NCI-H1105 (cell line): ENCODE results near the gene FOXL2.

Experiments used
- DNase-seq: peaks from one replicate; lab custom pipeline; 2025; lab: John Stamatoyannopoulos, UW

Gene FOXL2

GRCh38 chr3:138946663-138947494 is at the start of gene FOXL2, which contains the start of gene FOXL2NB:
Gene FOXL2 (minus strand): TSS chr3:138947137. CDS start chr3:138946722, 415 bp downstream.
Gene FOXL2NB (plus strand): TSS chr3:138947217. CDS start chr3:138947365, 148 bp downstream.
- DNase-seq, result peak; percentile 59

GRCh38 chr3:138995706-138996105 is 48.8 kb upstream of the FOXL2 start:
- no peak for DNase-seq

GRCh38 chr3:138987181-138987580 is 40.2 kb upstream of the FOXL2 start:
- DNase-seq, result no peak

GRCh38 chr3:138985932-138986331 is 39.0 kb upstream of the FOXL2 start:
- no peak for DNase-seq

GRCh38 chr3:138984816-138985215 is 37.9 kb upstream of the FOXL2 start:
- DNase-seq, result no peak

GRCh38 chr3:138976047-138976446 is 29.1 kb upstream of the FOXL2 start:
- DNase-seq, result no peak

GRCh38 chr3:138975351-138975750 is 28.4 kb upstream of the FOXL2 start:
- no peak for DNase-seq

- DNase-seq, result no peak
Measured at GRCh38 chr3:138974462-138974861, 27.5 kb upstream of the FOXL2 start.

GRCh38 chr3:138972941-138973340 is 26.0 kb upstream of the FOXL2 start:
- no peak for DNase-seq

- no peak for DNase-seq
Measured at GRCh38 chr3:138971766-138972320, 24.9 kb upstream of the FOXL2 start.

- no peak for DNase-seq
Measured at GRCh38 chr3:138964923-138965322, 18.0 kb upstream of the FOXL2 start.

- DNase-seq, result no peak
Measured at GRCh38 chr3:138964264-138964663, 17.3 kb upstream of the FOXL2 start.

- DNase-seq, result no peak
Measured at GRCh38 chr3:138962854-138963560, 16.1 kb upstream of the FOXL2 start.

GRCh38 chr3:138960417-138960852 is 13.5 kb upstream of the FOXL2 start:
- no peak for DNase-seq

- DNase-seq, result no peak
Measured at GRCh38 chr3:138950701-138951100, 3.8 kb upstream of the FOXL2 start.

GRCh38 chr3:138950006-138950644 is 3.2 kb upstream of the FOXL2 start:
- peak; percentile 65 for DNase-seq

GRCh38 chr3:138949445-138950005 is 2.6 kb upstream of the FOXL2 start:
- no peak for DNase-seq

GRCh38 chr3:138949002-138949418 is 2.1 kb upstream of the FOXL2 start:
- no peak for DNase-seq

GRCh38 chr3:138948371-138949001 is 1.5 kb upstream of the FOXL2 start:
- no peak for DNase-seq

- DNase-seq, result no peak
Measured at GRCh38 chr3:138947495-138948121, 671 bp upstream of the FOXL2 start.
